Liver (tissue), 3 donors: ENCODE data around the gene C4orf36.

Experiments
- ATF3 ChIP-seq: IDR thresholded peaks from 2 replicates; pipeline ENCODE4 v1.6.1; 2016; ENCODE audit warnings: antibody characterized with exemption
- CTCF ChIP-seq: fragments of 150-350 bp; IDR thresholded peaks from 2 replicates; pipeline ENCODE4 v1.5.1; 2017; ENCODE audit warnings: improper control_type of control experiment, low read depth, low read length; ENCODE audit not compliant: missing input control
- EGR1 ChIP-seq, 2 donors: IDR thresholded peaks; 2 replicates each; pipeline ENCODE4 v1.6.1; 2016 to 2018; ENCODE audit warnings: antibody characterized with exemption in 2 of 2, low read depth in 2 of 2
- FOXA1 ChIP-seq: IDR thresholded peaks from 2 replicates; pipeline ENCODE4 v1.6.1; 2016; ENCODE audit warnings: antibody characterized with exemption
- GABPA ChIP-seq, 2 donors: IDR thresholded peaks in 1 of 2; conservative IDR thresholded peaks in 1 of 2; 2 replicates each; pipeline ENCODE4 v1.6.1; 2016; ENCODE audit warnings: antibody characterized with exemption in 2 of 2, mild to moderate bottlenecking in 1 of 2, moderate library complexity in 1 of 2
- HNF4A ChIP-seq, 2 donors: conservative IDR thresholded peaks; 2 replicates each; pipeline ENCODE4 v1.6.1; 2016; ENCODE audit warnings: antibody characterized with exemption in 2 of 2, mild to moderate bottlenecking in 2 of 2
- JUND ChIP-seq, 2 donors: IDR thresholded peaks; 2 replicates each; pipeline ENCODE4 v1.6.1; 2016; ENCODE audit warnings: antibody characterized with exemption in 2 of 2
- NR2F2 ChIP-seq: IDR thresholded peaks from 2 replicates; pipeline ENCODE4 v1.6.1; 2016; ENCODE audit warnings: antibody characterized with exemption
- RAD21 ChIP-seq, 2 donors: IDR thresholded peaks; 2 replicates each; pipeline ENCODE4 v1.6.1; 2016; ENCODE audit warnings: antibody characterized with exemption in 2 of 2, mild to moderate bottlenecking in 2 of 2
- REST ChIP-seq: IDR thresholded peaks from 2 replicates; pipeline ENCODE4 v1.6.1; 2016; ENCODE audit warnings: antibody characterized with exemption, mild to moderate bottlenecking
- SP1 ChIP-seq: IDR thresholded peaks from 2 replicates; pipeline ENCODE4 v1.6.1; 2018; ENCODE audit warnings: antibody characterized with exemption, mild to moderate bottlenecking
- TAF1 ChIP-seq: conservative IDR thresholded peaks from 2 replicates; pipeline ENCODE4 v1.6.1; 2016; ENCODE audit warnings: antibody characterized with exemption, mild to moderate bottlenecking
- YY1 ChIP-seq: IDR thresholded peaks from 2 replicates; pipeline ENCODE4 v1.6.1; 2016; ENCODE audit warnings: antibody characterized with exemption, mild to moderate bottlenecking
- ZBTB33 ChIP-seq: IDR thresholded peaks from 2 replicates; pipeline ENCODE4 v1.6.1; 2016; ENCODE audit warnings: antibody characterized with exemption
- donor health status: healthy.
- donor health status: healthy.

DNA sequence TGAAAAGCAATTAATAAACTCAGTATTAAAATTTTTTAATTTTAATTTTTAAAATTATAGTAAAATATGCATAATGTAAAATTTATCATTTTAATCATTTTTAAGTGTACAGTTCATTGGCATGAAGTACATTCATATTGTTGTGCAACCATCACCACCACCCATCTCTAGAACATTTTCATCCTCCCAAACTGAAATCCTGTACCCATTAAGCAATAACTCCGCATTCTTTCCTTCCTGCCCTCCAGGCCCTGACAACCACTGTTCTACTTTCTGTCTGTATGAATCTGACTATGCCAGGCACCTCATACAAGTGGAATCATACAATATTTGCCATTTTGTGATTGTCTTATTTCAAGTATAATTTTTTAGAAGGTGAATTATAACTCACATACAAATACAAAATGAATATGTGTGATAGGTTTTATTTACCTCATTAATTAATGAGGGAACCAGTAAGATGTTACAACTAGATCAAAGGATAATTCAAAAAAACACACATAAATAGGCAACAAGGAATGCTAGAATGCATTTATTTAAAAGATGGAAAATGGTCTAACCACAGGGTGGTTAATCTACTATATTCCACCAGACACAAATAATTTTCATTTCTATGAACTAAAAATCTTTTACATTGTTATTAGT, 29.5 kb upstream of the C4orf36 start:
- TF ChIP-seq CTCF (no peak), NR2F2 (no peak), EGR1 (IDR thresholded peaks at IDR 0.05; ENCODE audit: low read depth in 2 of 2) (no peak), HNF4A (conservative IDR thresholded peaks at IDR 0.05) (peak in 1 of 2 donors; percentile 9), YY1 (no peak), SP1 (no peak), JUND (IDR thresholded peaks at IDR 0.05) (no peak), FOXA1 (no peak), TAF1 (no peak), GABPA (IDR thresholded peaks at IDR 0.05 in 1 of 2, conservative IDR thresholded peaks at IDR 0.05 in 1 of 2) (no peak), ATF3 (no peak), ZBTB33 (no peak), REST (no peak), RAD21 (IDR thresholded peaks at IDR 0.05) (no peak)
